CD4-positive, alpha-beta T cell treated with Interleukin-4 for 1 hour (primary cell): Measurements from ENCODE around the gene CCDC88C.
"Not testable (repeated sequence)": the region's sequence is repeated elsewhere in the genome, so short reads cannot be mapped to it uniquely, and the experiment has no call there.

Experiments used
- DNase-seq, 2 donors: peaks; one replicate each; pipeline ENCODE4 v3.0.0-alpha.2; 2020 to 2022

The CCDC88C gene

GRCh38 chr14:91264151-91265150 lies 153.2 kb downstream of the CCDC88C start:
- DNase-seq, result peak in 1 of 2 donors; percentile 37

- no peak for DNase-seq
Observed at GRCh38 chr14:91263329-91263728, 154.3 kb downstream of the CCDC88C start.

GRCh38 chr14:91261986-91262549 lies 155.6 kb downstream of the CCDC88C start:
- DNase-seq, result no peak

GRCh38 chr14:91261115-91261514 lies 156.5 kb downstream of the CCDC88C start:
- DNase-seq, result peak; percentile 47 to 54

- no peak for DNase-seq
Observed at GRCh38 chr14:91258876-91259275, 158.7 kb downstream of the CCDC88C start.

GRCh38 chr14:91258011-91258618 lies 159.5 kb downstream of the CCDC88C start:
- DNase-seq, result no peak

GRCh38 chr14:91257328-91258010 lies 160.2 kb downstream of the CCDC88C start:
- no peak for DNase-seq

- no peak for DNase-seq
Observed at GRCh38 chr14:91256661-91257060, 161.0 kb downstream of the CCDC88C start.

- no peak for DNase-seq
Observed at GRCh38 chr14:91255026-91255695, 162.5 kb downstream of the CCDC88C start.

GRCh38 chr14:91254461-91254860 lies 163.2 kb downstream of the CCDC88C start:
- DNase-seq, result no peak

GRCh38 chr14:91253795-91254323 lies 163.8 kb downstream of the CCDC88C start:
- no peak for DNase-seq

- DNase-seq, result peak in 1 of 2 donors; percentile 58
Observed at GRCh38 chr14:91252871-91253794, 164.5 kb downstream of the CCDC88C start.

- no peak for DNase-seq
Observed at GRCh38 chr14:91250912-91251311, 166.7 kb downstream of the CCDC88C start.

- DNase-seq, result peak; percentile 66 to 73
Observed at GRCh38 chr14:91249841-91250616, 167.6 kb downstream of the CCDC88C start.

- DNase-seq, result peak; percentile 87 to 90
Observed at GRCh38 chr14:91246051-91246852, 171.4 kb downstream of the CCDC88C start.

GRCh38 chr14:91245616-91246015 lies 172.0 kb downstream of the CCDC88C start:
- not testable (repeated sequence) for DNase-seq

- peak; percentile 72 to 83 for DNase-seq
Observed at GRCh38 chr14:91245029-91245428, 172.6 kb downstream of the CCDC88C start.

- DNase-seq, result peak in 1 of 2 donors; percentile 42
Observed at GRCh38 chr14:91244501-91244901, 173.1 kb downstream of the CCDC88C start, which contains the start of gene GPR68. GPR68 (minus strand) TSS chr14:91244704; CDS start chr14:91235050, 9,654 bp downstream.

- DNase-seq, result no peak
Observed at GRCh38 chr14:91243074-91243471, 174.5 kb downstream of the CCDC88C start.
